Thyroid gland (tissue), 4 donors: ENCODE results near the gene TRIM26.

Experiments used
- CTCF ChIP-seq, 6 experiments: fragments of 200-600 bp in 3 of 6; fragments of 450-650 bp in 3 of 6; sonication (generic) in 3 of 6; IDR thresholded peaks; one replicate each; pipeline ENCODE4 v1.5.1; 2016 to 2019; ENCODE audit warnings: antibody characterized with exemption in 6 of 6, mild to moderate bottlenecking in 2 of 6, inconsistent platforms in 1 of 6, moderate library complexity in 1 of 6
- POLR2A ChIP-seq, 2 donors: fragments of 450-650 bp; IDR thresholded peaks; one replicate each; pipeline ENCODE4 v1.6.1; 2017; ENCODE audit warnings: antibody characterized with exemption in 2 of 2, mild to moderate bottlenecking in 2 of 2, moderate library complexity in 1 of 2

- TF ChIP-seq CTCF (IDR thresholded peaks at IDR 0.05) (no peak), POLR2A (IDR thresholded peaks at IDR 0.05) (no peak)
Measured at GRCh38 chr6:30185846-30186484, 27.2 kb downstream of the TRIM26 start.
